Activated naive CD8-positive, alpha-beta T cell treated with anti-CD3 and anti-CD28 coated beads, Interleukin-2, amount 50 U/mL, for 16 hours (primary cell): ENCODE data around the gene CCDC82.

Experiments
- DNase-seq: peaks from one replicate; pipeline ENCODE4 v3.0.0-alpha.2; 2020; ENCODE audit warnings: low read depth, low spot score

The CCDC82 gene

GRCh38 chr11:96329419-96329818 is 60.3 kb downstream of the CCDC82 start:
- no peak for DNase-seq

- DNase-seq: no peak
Observed at GRCh38 chr11:96328395-96329010, 61.2 kb downstream of the CCDC82 start.

GRCh38 chr11:96326959-96327358 is 62.8 kb downstream of the CCDC82 start:
- no peak for DNase-seq

GRCh38 chr11:96324912-96325311 is 64.8 kb downstream of the CCDC82 start:
- DNase-seq: no peak

DNA sequence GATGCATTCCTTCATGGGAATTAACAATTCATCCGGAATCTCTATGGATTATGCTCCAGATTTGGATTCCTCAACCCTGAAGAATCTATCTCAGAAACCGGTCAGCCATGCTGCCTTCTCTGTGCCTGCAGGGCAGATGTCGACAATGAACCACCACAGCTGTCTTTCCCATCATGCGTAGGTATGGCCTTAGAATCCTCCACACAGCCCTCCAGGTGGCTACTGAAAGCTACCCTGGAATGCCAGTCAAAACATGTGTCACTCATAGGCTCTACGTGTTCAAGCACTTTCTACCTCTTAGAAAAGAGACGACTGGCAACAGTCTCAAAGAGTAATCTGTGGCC is 66.1 kb downstream of the CCDC82 start:
- no peak for DNase-seq

GRCh38 chr11:96322775-96323641 is 66.7 kb downstream of the CCDC82 start:
- no peak for DNase-seq

DNA sequence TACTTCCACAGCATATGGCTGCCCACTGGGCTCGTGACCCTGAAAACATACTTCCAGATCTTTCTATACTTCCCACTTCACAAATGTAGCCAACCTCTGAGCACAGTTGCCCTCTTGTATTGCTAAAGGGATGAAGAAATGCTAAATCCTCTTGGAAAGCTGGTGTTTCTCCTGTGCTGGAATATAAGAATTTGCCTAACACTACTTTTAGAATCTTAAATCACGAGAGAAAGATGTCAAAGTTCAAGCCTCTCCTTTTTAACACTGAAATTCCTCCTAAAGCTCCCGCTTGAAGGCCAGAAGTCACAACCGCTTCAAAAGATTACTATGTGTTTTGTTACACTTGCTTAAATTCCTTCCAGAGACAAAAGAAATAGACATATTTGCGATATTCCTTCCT is 68.6 kb downstream of the CCDC82 start:
- DNase-seq: no peak

DNA sequence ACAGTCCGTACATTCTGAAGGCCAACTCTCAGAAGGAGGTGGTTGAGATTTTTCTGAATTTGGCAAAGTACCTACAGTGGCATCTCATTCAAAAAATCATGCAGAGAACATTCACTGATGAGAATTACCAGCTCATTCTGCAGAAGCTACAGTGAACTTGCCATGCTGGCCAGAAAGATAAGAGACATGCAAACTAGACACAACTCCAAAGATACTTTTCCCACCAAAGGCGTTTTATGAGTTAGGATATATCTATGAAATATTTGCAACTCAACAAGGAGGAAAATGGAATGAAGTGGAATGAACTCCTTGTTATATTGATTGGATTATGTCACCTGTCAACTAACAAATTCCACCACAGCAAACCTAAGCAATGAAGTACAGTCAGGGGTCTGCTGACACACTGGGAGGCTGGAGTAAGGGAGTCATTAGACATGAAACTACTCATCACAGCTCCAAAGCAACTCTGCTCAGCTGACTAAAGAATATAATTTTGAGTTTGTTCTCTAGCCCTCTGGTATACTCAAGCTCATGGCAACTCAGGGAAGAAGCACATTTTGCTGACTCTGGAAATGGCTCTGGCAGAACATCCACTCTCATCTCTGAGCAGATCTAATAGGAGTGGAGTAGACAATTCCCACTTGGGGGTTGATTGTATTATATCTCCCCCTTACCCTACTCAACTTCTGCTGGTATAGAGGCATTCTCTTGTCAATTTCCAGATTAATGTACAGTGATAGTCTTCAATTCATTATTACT is 69.6 kb downstream of the CCDC82 start:
- no peak for DNase-seq

DNA sequence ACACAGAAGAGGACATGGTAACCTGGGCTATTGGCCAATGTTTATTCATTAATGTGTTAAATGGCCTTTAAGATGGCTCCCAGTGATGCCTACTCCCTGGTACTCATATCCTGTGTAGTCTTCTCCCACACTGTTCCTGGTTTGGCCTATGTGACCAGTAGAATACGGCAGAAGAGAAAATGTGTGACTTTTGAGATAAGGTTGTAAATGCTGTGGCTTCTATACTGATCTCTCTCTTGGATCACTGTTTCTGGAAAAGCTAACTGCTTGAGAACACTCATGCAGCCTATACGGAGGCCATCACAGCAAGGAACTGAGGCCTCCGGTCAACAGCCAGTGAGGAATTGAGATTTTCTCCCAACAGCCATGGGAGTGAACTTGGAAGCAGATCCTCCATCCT is 70.9 kb downstream of the CCDC82 start:
- no peak for DNase-seq

DNA sequence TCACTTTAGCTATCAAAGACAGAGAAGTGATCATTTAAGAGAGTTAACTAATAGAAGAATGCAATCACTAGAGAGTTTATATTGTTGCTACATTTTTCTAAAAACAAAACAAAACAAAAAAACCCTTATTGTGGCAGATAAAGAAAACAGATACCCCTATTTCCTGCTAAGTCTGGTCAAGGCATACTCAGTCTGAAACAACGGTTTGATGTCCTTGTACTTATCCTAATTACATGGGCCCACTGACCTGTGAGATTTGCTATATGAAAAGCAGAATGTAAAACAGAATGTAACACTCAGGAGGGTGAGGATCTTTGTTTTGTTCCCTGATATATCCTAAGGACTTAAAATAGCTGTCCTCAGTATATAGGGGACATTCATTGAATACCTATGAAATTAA is 71.3 kb downstream of the CCDC82 start:
- DNase-seq: no peak

GRCh38 chr11:96317985-96318384 is 71.7 kb downstream of the CCDC82 start:
- no peak for DNase-seq

DNA sequence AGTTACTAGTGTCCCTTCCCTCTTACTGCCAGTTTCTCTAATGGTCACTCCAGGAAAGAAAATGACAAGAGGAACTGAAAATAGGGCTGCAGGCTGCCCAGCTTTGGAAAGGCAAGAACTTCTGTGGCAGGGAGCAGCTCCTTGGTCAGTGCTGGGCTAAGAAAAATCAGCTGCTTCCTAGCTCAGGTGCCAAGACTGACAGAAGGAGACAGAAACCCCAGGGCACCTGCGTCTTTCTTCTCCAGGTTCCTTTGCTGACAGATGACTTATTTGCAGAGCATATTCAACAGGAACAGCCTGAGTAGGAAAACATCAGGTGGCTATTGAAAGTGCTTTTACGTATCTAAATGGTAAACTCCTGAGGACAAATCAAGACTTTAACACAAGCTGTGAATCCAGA is 72.1 kb downstream of the CCDC82 start:
- DNase-seq: no peak

GRCh38 chr11:96316869-96317268 is 72.8 kb downstream of the CCDC82 start:
- no peak for DNase-seq

GRCh38 chr11:96315476-96315875 is 74.2 kb downstream of the CCDC82 start:
- DNase-seq: no peak

GRCh38 chr11:96314326-96315020 is 75.2 kb downstream of the CCDC82 start:
- no peak for DNase-seq

DNA sequence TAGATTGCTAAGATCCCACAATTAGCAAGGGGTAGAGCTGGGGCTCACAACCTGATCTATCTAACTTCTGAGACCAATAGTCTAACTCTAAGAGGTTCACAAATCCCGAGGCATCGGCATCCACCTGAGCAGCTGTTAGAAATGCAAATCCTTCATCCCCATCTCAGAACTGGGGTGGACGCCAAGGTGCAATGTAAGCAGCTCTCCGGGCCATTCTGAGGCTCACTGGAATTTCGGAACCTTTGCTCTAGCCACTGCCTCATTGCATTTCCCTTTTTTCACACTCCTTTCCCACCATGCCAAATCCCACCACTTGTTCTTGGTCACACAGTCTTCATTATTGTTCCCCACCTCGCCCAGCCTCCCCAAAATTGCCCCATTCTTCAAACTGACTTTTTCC is 76.5 kb downstream of the CCDC82 start:
- DNase-seq: no peak

DNA sequence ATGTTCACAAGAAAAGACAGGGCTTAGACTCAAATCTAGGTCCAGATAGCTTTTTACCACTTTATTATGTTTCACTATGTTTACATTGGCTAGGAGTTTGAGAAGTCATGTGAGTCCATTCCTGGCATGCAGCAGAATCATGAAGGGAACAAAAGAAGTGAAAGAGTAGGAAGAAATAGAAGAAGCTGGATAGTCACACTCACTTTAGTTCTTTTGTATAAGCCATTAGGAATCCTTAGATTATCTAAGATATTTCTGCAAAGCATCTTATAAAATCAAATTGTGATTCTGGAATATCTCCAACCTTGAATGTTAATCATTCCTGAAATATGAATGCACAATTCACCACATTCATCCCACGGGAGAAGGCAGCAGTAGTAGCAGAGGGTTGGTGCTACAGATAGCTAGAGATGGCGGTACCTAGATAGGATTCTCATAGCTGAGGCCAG is 78.6 kb downstream of the CCDC82 start:
- DNase-seq: no peak

DNA sequence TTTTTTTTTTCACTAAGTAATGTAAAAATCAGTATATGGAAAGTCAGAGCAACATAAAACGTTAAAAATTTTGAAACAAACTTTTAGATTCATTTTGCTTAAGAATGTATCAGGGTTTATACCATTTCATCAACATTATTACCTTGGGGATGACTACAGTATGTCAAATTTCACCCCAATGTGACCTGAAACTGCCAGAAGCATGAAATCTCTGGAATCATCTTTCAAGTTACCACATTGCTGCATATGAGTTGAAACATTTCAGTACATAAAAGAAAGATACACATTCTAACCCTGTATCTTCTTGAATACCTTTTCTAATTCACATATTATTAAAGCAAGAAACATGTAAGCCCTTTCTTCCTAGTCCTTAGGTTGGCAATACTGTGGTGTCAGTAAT is 79.5 kb downstream of the CCDC82 start:
- DNase-seq: no peak

- DNase-seq: no peak
Observed at GRCh38 chr11:96309643-96310017, 80.1 kb downstream of the CCDC82 start.

GRCh38 chr11:96309016-96309642 is 80.6 kb downstream of the CCDC82 start:
- no peak for DNase-seq

DNA sequence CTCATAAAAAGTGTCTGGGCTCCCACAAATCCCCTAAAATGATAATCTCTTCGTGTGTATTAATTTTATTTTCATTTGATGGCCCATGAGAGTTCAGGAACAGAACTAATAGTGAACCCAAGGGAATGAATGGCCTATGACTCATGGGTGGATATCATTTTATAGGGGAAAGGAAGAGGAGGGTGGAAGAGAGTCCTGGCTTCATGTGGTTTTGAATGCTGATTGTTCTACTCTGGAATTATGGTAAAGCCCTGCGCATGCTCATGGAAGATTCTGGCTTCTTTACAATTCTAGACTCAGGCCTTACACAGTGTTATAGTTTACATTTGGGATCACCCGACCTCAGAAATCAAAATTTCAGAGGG is 82.0 kb downstream of the CCDC82 start:
- DNase-seq: no peak
